ENCODE data around the gene USP17L17. TPM values are rescaled to one million over a fixed set of nuclear protein-coding genes. Genes with fewer than 3 reads are reported as not detected.
"Not testable (repeated sequence)": the region's sequence is repeated elsewhere in the genome, so short reads cannot be mapped to it uniquely, and the experiment has no call there.

Gene USP17L17, protein sequence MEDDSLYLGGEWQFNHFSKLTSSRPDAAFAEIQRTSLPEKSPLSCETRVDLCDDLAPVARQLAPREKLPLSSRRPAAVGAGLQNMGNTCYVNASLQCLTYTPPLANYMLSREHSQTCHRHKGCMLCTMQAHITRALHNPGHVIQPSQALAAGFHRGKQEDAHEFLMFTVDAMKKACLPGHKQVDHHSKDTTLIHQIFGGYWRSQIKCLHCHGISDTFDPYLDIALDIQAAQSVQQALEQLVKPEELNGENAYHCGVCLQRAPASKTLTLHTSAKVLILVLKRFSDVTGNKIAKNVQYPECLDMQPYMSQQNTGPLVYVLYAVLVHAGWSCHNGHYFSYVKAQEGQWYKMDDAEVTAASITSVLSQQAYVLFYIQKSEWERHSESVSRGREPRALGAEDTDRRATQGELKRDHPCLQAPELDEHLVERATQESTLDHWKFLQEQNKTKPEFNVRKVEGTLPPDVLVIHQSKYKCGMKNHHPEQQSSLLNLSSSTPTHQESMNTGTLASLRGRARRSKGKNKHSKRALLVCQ
- not detected for polyA plus RNA-seq

DNA sequence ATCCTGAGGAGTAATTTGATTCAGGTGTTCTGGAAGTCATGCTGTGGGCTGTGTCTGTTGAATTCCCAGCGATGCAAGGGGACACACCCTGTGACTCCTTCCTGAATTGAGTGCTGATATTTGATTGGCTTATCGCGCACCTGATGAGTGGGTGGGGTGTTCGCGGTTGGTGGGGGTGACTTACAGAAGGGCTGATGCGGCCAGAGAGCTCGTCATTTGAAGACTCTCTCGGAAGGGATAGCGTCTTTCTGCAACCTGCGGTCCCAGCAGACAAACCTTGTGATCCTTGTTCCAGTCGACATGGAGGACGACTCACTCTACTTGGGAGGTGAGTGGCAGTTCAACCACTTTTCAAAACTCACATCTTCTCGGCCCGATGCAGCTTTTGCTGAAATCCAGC is at the start of gene USP17L17:
Gene USP17L17 (plus strand): TSS at position 301 of the 400 bp plus-strand sequence. CDS start 0 bp downstream, at position 301.
- not testable (repeated sequence) for H3K9me3 Mint-ChIP-seq; H3K27me3 Mint-ChIP-seq (ENCODE audit: low read depth in 3 of 3); H3K27ac Mint-ChIP-seq; H3K4me3 Mint-ChIP-seq; DNase-seq; H3K36me3 Mint-ChIP-seq; H3K4me1 Mint-ChIP-seq

DNA sequence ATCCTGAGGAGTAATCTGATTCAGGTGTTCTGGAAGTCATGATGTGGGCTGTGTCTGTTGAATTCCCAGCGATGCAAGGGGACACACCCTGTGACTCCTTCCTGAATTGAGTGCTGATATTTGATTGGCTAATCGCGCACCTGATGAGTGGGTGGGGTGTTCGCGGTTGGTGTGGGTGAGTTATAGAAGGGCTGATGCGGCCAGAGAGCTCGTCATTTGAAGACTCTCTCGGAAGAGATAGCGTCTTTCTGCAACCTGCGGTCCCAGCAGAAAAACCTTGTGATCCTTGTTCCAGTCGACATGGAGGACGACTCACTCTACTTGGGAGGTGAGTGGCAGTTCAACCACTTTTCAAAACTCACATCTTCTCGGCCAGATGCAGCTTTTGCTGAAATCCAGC is 33.3 kb upstream of the USP17L17 start, which contains the start of gene USP17L10:
Gene USP17L10 (plus strand): TSS at position 301 of the 400 bp plus-strand sequence. CDS start 0 bp downstream, at position 301.
- not testable (repeated sequence) for H3K4me1 Mint-ChIP-seq; H3K4me3 Mint-ChIP-seq; H3K9me3 Mint-ChIP-seq; DNase-seq; H3K27ac Mint-ChIP-seq; H3K27me3 Mint-ChIP-seq (ENCODE audit: low read depth in 3 of 3); H3K36me3 Mint-ChIP-seq

DNA sequence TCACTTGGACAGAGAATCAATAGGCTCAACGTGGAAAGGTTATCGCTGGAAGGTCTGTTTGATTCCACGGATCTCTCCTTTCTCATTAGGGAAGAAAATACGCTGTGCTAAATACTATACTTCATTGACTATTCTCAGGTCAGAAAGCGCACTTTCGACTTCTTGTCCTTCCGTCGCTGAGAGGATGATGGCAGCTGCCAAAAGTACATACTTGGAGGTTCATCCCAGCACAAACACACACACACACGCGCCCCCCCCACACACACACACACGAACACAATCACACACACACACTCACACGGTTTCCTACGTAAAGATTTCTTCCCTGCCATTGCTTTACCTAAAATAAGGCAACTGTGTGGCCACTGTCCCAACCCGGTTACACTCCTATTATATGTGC is 29.0 kb upstream of the USP17L17 start:
- not testable (repeated sequence) for DNase-seq; H3K4me1 Mint-ChIP-seq; H3K27me3 Mint-ChIP-seq (ENCODE audit: low read depth in 3 of 3); H3K9me3 Mint-ChIP-seq; H3K27ac Mint-ChIP-seq; H3K36me3 Mint-ChIP-seq; H3K4me3 Mint-ChIP-seq

DNA sequence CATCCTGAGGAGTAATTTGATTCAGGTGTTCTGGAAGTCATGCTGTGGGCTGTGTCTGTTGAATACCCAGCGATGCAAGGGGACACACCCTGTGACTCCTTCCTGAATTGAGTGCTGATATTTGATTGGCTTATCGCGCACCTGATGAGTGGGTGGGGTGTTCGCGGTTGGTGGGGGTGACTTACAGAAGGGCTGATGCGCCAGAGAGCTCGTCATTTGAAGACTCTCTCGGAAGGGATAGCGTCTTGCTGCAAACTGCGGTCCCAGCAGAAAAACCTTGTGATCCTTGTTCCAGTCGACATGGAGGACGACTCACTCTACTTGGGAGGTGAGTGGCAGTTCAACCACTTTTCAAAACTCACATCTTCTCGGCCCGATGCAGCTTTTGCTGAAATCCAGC is 28.6 kb upstream of the USP17L17 start, which contains the start of gene USP17L11:
Gene USP17L11 (plus strand): TSS at position 301 of the 400 bp plus-strand sequence. CDS start 0 bp downstream, at position 301.
- not testable (repeated sequence) for H3K4me3 Mint-ChIP-seq; H3K27ac Mint-ChIP-seq; H3K9me3 Mint-ChIP-seq; H3K36me3 Mint-ChIP-seq; H3K27me3 Mint-ChIP-seq (ENCODE audit: low read depth in 3 of 3); H3K4me1 Mint-ChIP-seq; DNase-seq

DNA sequence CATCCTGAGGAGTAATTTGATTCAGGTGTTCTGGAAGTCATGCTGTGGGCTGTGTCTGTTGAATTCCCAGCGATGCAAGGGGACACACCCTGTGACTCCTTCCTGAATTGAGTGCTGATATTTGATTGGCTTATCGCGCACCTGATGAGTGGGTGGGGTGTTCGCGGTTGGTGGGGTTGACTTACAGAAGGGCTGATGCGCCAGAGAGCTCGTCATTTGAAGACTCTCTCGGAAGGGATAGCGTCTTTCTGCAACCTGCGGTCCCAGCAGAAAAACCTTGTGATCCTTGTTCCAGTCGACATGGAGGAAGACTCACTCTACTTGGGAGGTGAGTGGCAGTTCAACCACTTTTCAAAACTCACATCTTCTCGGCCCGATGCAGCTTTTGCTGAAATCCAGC is 23.8 kb upstream of the USP17L17 start, which contains the start of gene USP17L12:
Gene USP17L12 (plus strand): TSS at position 301 of the 400 bp plus-strand sequence. CDS start 0 bp downstream, at position 301.
- not testable (repeated sequence) for H3K4me1 Mint-ChIP-seq; H3K27me3 Mint-ChIP-seq (ENCODE audit: low read depth in 3 of 3); H3K9me3 Mint-ChIP-seq; H3K36me3 Mint-ChIP-seq; H3K4me3 Mint-ChIP-seq; H3K27ac Mint-ChIP-seq; DNase-seq

DNA sequence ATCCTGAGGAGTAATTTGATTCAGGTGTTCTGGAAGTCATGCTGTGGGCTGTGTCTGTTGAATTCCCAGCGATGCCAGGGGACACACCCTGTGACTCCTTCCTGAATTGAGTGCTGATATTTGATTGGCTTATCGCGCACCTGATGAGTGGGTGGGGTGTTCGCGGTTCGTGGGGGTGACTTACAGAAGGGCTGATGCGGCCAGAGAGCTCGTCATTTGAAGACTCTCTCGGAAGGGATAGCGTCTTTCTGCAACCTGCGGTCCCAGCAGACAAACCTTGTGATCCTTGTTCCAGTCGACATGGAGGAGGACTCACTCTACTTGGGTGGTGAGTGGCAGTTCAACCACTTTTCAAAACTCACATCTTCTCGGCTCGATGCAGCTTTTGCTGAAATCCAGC is 19.1 kb upstream of the USP17L17 start, which contains the start of gene USP17L13:
Gene USP17L13 (plus strand): TSS at position 301 of the 400 bp plus-strand sequence. CDS start 0 bp downstream, at position 301.
- H3K27me3 Mint-ChIP-seq (ENCODE audit: low read depth in 3 of 3); H3K27ac Mint-ChIP-seq; H3K4me3 Mint-ChIP-seq; H3K9me3 Mint-ChIP-seq; H3K36me3 Mint-ChIP-seq; DNase-seq; H3K4me1 Mint-ChIP-seq: not testable (repeated sequence)

DNA sequence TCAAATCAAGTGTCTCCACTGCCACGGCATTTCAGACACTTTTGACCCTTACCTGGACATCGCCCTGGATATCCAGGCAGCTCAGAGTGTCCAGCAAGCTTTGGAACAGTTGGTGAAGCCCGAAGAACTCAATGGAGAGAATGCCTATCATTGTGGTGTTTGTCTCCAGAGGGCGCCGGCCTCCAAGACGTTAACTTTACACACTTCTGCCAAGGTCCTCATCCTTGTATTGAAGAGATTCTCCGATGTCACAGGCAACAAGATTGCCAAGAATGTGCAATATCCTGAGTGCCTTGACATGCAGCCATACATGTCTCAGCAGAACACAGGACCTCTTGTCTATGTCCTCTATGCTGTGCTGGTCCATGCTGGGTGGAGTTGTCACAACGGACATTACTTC is 13.4 kb upstream of the USP17L17 start:
- H3K4me3 Mint-ChIP-seq; H3K9me3 Mint-ChIP-seq; H3K27ac Mint-ChIP-seq; DNase-seq; H3K27me3 Mint-ChIP-seq (ENCODE audit: low read depth in 3 of 3); H3K36me3 Mint-ChIP-seq; H3K4me1 Mint-ChIP-seq: not testable (repeated sequence)

DNA sequence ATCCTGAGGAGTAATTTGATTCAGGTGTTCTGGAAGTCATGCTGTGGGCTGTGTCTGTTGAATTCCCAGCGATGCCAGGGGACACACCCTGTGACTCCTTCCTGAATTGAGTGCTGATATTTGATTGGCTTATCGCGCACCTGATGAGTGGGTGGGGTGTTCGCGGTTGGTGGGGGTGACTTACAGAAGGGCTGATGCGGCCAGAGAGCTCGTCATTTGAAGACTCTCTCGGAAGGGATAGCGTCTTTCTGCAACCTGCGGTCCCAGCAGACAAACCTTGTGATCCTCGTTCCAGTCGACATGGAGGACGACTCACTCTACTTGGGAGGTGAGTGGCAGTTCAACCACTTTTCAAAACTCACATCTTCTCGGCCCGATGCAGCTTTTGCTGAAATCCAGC is 9.6 kb upstream of the USP17L17 start, which contains the start of gene USP17L15:
Gene USP17L15 (plus strand): TSS at position 301 of the 400 bp plus-strand sequence. CDS start 0 bp downstream, at position 301.
- DNase-seq = not testable (repeated sequence)

DNA sequence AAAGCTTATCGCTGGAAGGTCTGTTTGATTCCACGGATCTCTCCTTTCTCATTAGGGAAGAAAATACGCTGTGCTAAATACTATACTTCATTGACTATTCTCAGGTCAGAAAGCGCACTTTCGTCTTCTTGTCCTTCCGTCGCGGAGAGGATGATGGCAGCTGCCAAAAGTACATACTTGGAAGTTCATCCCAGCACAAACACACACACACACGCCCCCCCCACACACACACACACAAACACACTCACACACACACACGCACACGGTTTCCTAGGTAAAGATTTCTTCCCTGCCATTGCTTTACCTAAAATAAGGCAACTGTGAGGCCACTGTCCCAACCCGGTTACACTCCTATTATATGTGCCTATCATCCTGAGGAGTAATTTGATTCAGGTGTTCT is 5.2 kb upstream of the USP17L17 start:
- not testable (repeated sequence) for H3K4me1 Mint-ChIP-seq

More for the DNA sequence above, 9.6 kb upstream of the USP17L17 start, which contains the start of gene USP17L15:
- H3K4me3 Mint-ChIP-seq; H3K27ac Mint-ChIP-seq; H3K36me3 Mint-ChIP-seq; H3K27me3 Mint-ChIP-seq (ENCODE audit: low read depth in 3 of 3); H3K4me1 Mint-ChIP-seq; H3K9me3 Mint-ChIP-seq: not testable (repeated sequence)

DNA sequence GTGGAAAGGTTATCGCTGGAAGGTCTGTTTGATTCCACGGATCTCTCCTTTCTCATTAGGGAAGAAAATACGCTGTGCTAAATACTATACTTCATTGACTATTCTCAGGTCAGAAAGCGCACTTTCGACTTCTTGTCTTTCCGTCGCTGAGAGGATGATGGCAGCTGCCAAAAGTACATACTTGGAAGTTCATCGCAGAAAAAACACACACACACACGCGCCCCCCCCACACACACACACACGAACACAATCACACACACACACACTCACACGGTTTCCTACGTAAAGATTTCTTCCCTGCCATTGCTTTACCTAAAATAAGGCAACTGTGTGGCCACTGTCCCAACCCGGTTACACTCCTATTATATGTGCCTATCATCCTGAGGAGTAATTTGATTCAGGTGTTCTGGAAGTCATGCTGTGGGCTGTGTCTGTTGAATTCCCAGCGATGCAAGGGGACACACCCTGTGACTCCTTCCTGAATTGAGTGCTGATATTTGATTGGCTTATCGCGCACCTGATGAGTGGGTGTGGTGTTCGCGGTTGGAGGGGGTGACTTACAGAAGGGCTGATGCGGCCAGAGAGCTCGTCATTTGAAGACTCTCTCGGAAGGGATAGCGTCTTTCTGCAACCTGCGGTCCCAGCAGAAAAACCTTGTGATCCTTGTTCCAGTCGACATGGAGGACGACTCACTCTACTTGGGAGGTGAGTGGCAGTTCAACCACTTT is 4.4 kb downstream of the USP17L17 start, which contains the start of gene USP17L18:
Gene USP17L18 (plus strand): TSS at position 678 of the 728 bp plus-strand sequence. CDS start 0 bp downstream, at position 678.
- H3K4me3 Mint-ChIP-seq, H3K4me1 Mint-ChIP-seq, DNase-seq: not testable (repeated sequence)

More for the DNA sequence above, 5.2 kb upstream of the USP17L17 start:
- H3K27ac Mint-ChIP-seq; H3K27me3 Mint-ChIP-seq (ENCODE audit: low read depth in 3 of 3); H3K36me3 Mint-ChIP-seq; H3K4me3 Mint-ChIP-seq; DNase-seq; H3K9me3 Mint-ChIP-seq: not testable (repeated sequence)

DNA sequence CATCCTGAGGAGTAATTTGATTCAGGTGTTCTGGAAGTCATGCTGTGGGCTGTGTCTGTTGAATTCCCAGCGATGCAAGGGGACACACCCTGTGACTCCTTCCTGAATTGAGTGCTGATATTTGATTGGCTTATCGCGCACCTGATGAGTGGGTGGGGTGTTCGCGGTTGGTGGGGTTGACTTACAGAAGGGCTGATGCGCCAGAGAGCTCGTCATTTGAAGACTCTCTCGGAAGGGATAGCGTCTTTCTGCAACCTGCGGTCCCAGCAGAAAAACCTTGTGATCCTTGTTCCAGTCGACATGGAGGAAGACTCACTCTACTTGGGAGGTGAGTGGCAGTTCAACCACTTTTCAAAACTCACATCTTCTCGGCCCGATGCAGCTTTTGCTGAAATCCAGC is 9.4 kb downstream of the USP17L17 start, which contains the start of gene USP17L19:
Gene USP17L19 (plus strand): TSS at position 301 of the 400 bp plus-strand sequence. CDS start 0 bp downstream, at position 301.
- H3K4me1 Mint-ChIP-seq; H3K27ac Mint-ChIP-seq; H3K27me3 Mint-ChIP-seq (ENCODE audit: low read depth in 3 of 3): not testable (repeated sequence)

More for the DNA sequence above, 4.4 kb downstream of the USP17L17 start, which contains the start of gene USP17L18:
- not testable (repeated sequence) for H3K27ac Mint-ChIP-seq; H3K9me3 Mint-ChIP-seq; H3K36me3 Mint-ChIP-seq; H3K27me3 Mint-ChIP-seq (ENCODE audit: low read depth in 3 of 3)

DNA sequence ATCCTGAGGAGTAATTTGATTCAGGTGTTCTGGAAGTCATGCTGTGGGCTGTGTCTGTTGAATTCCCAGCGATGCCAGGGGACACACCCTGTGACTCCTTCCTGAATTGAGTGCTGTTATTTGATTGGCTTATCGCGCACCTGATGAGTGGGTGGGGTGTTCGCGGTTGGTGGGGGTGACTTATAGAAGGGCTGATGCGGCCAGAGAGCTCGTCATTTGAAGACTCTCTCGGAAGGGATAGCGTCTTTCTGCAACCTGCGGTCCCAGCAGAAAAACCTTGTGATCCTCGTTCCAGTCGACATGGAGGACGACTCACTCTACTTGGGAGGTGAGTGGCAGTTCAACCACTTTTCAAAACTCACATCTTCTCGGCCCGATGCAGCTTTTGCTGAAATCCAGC is 14.1 kb downstream of the USP17L17 start, which contains the start of gene USP17L20:
Gene USP17L20 (plus strand): TSS at position 301 of the 400 bp plus-strand sequence. CDS start 0 bp downstream, at position 301.
- not testable (repeated sequence) for DNase-seq; H3K36me3 Mint-ChIP-seq; H3K9me3 Mint-ChIP-seq; H3K4me3 Mint-ChIP-seq; H3K27me3 Mint-ChIP-seq (ENCODE audit: low read depth in 3 of 3); H3K27ac Mint-ChIP-seq; H3K4me1 Mint-ChIP-seq

More for the DNA sequence above, 9.4 kb downstream of the USP17L17 start, which contains the start of gene USP17L19:
- not testable (repeated sequence) for H3K9me3 Mint-ChIP-seq, H3K4me3 Mint-ChIP-seq, H3K36me3 Mint-ChIP-seq, DNase-seq

DNA sequence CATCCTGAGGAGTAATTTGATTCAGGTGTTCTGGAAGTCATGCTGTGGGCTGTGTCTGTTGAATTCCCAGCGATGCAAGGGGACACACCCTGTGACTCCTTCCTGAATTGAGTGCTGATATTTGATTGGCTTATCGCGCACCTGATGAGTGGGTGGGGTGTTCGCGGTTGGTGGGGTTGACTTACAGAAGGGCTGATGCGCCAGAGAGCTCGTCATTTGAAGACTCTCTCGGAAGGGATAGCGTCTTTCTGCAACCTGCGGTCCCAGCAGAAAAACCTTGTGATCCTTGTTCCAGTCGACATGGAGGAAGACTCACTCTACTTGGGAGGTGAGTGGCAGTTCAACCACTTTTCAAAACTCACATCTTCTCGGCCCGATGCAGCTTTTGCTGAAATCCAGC is 18.9 kb downstream of the USP17L17 start, which contains the start of gene USP17L21:
Gene USP17L21 (plus strand): TSS at position 301 of the 400 bp plus-strand sequence. CDS start 0 bp downstream, at position 301.
- not testable (repeated sequence) for H3K4me1 Mint-ChIP-seq; DNase-seq; H3K27me3 Mint-ChIP-seq (ENCODE audit: low read depth in 3 of 3); H3K27ac Mint-ChIP-seq; H3K4me3 Mint-ChIP-seq; H3K9me3 Mint-ChIP-seq; H3K36me3 Mint-ChIP-seq
